ENCODE data around the gene GABRQ.
A peak's percentile ranks its signal among the peaks of the same experiment; 100 is the strongest.

Gene GABRQ

GRCh38 chrX:152637649-152638442 lies at the start of gene GABRQ:
TSS of gene GABRQ (plus strand) at chrX:152637895. CDS start at chrX:152638203, 308 bp downstream.
- peak; percentile 82 for DNase-seq

GRCh38 chrX:152588206-152588605 lies 49.5 kb upstream of the GABRQ start:
- DNase-seq, result no peak

GRCh38 chrX:152600853-152601633 lies 36.7 kb upstream of the GABRQ start:
- peak; percentile 62 for DNase-seq

GRCh38 chrX:152601848-152602616 lies 35.7 kb upstream of the GABRQ start:
- no peak for DNase-seq

GRCh38 chrX:152614791-152615190 lies 22.9 kb upstream of the GABRQ start:
- no peak for DNase-seq

- DNase-seq, result no peak
These were observed 17.8 kb upstream of the GABRQ start for GRCh38 chrX:152619897-152620296.

- peak; percentile 10 for DNase-seq
These were observed 5.1 kb upstream of the GABRQ start for GRCh38 chrX:152632445-152633097.

- peak; percentile 40 for DNase-seq
These were observed 1.8 kb upstream of the GABRQ start for GRCh38 chrX:152635941-152636340.

GRCh38 chrX:152638443-152638904 lies 779 bp downstream of the GABRQ start:
- peak; percentile 27 for DNase-seq

GRCh38 chrX:152639426-152639825 lies 1.7 kb downstream of the GABRQ start:
- DNase-seq, result no peak

GRCh38 chrX:152640034-152640818 lies 2.5 kb downstream of the GABRQ start:
- no peak for DNase-seq

GRCh38 chrX:152641256-152641875 lies 3.7 kb downstream of the GABRQ start:
- DNase-seq, result no peak

- no peak for DNase-seq
These were observed 4.3 kb downstream of the GABRQ start for GRCh38 chrX:152641996-152642395.

- DNase-seq, result no peak
These were observed 5.4 kb downstream of the GABRQ start for GRCh38 chrX:152642931-152643564.

GRCh38 chrX:152646961-152647360 lies 9.3 kb downstream of the GABRQ start:
- no peak for DNase-seq

- no peak for DNase-seq
These were observed 10.3 kb downstream of the GABRQ start for GRCh38 chrX:152647978-152648377.

GRCh38 chrX:152652060-152652459 lies 14.4 kb downstream of the GABRQ start:
- no peak for DNase-seq

GRCh38 chrX:152652467-152652866 lies 14.8 kb downstream of the GABRQ start:
- no peak for DNase-seq

GRCh38 chrX:152656087-152656486 lies 18.4 kb downstream of the GABRQ start:
- DNase-seq, result no peak

- DNase-seq, result no peak
These were observed 19.2 kb downstream of the GABRQ start for GRCh38 chrX:152656890-152657289.

- DNase-seq, result no peak
These were observed 20.6 kb downstream of the GABRQ start for GRCh38 chrX:152658302-152658701.
